Parathyroid adenoma (tissue), 2 donors: ENCODE data around the gene APEH.

Experiments
- H2AFZ ChIP-seq: fragments of 300-600 bp; sonication (generic); one replicate; pipeline ENCODE4 v1.7.0; 2017; ENCODE audit warnings: antibody characterized with exemption, mild to moderate bottlenecking
- H3K27ac ChIP-seq: fragments of 300-600 bp; sonication (generic); one replicate; pipeline ENCODE4 v1.7.0; 2017
- H3K27me3 ChIP-seq: fragments of 300-600 bp; sonication (generic); one replicate; pipeline ENCODE4 v1.7.0; 2017; ENCODE audit warnings: low read length; ENCODE audit not compliant: control insufficient read depth, insufficient read depth
- H3K36me3 ChIP-seq: fragments of 300-600 bp; sonication (generic); one replicate; pipeline ENCODE4 v1.7.0; 2017; ENCODE audit warnings: low read length; ENCODE audit not compliant: control insufficient read depth, insufficient read depth
- H3K4me1 ChIP-seq: fragments of 300-600 bp; sonication (generic); one replicate; pipeline ENCODE4 v1.7.0; 2017; ENCODE audit warnings: control low read depth
- H3K4me2 ChIP-seq: fragments of 300-600 bp; sonication (generic); one replicate; pipeline ENCODE4 v1.7.0; 2017; ENCODE audit warnings: low read length
- H3K4me3 ChIP-seq: fragments of 300-600 bp; sonication (generic); one replicate; pipeline ENCODE4 v1.7.0; 2017; ENCODE audit warnings: low read depth, low read length
- H3K79me2 ChIP-seq: fragments of 300-600 bp; sonication (generic); one replicate; pipeline ENCODE4 v1.7.0; 2017; ENCODE audit warnings: control low read depth
- H3K9ac ChIP-seq: fragments of 300-600 bp; sonication (generic); one replicate; pipeline ENCODE4 v1.7.0; 2017; ENCODE audit warnings: mild to moderate bottlenecking
- H3K9me3 ChIP-seq: fragments of 300-600 bp; sonication (generic); one replicate; pipeline ENCODE4 v1.7.0; 2017; ENCODE audit warnings: low read length; ENCODE audit not compliant: control insufficient read depth
- CTCF ChIP-seq: fragments of 300-600 bp; sonication (generic); IDR thresholded peaks from one replicate; pipeline ENCODE4 v1.7.0; 2017; ENCODE audit warnings: antibody characterized with exemption, mild to moderate bottlenecking
- donor health status: primary hyperparathyroidism.

APEH gene

GRCh38 chr3:49648354-49649019 lies 25.7 kb upstream of the APEH start:
- H3K4me1 ChIP-seq: peaks cover 7% of the 10 kb centered on the region
- H2AFZ ChIP-seq: no peak overlapping the region
- H3K27ac ChIP-seq: no peak overlapping the region
- no peak overlapping the region for H3K4me3 ChIP-seq
- no peak overlapping the region for H3K4me2 ChIP-seq
- H3K27me3 ChIP-seq: no peaks in the 10 kb centered on the region
- no peaks in the 10 kb centered on the region for H3K36me3 ChIP-seq
- no peak for TF ChIP-seq CTCF
- H3K9ac ChIP-seq: no peak overlapping the region
- H3K79me2 ChIP-seq: no peaks in the 10 kb centered on the region
- no peaks in the 10 kb centered on the region for H3K9me3 ChIP-seq

GRCh38 chr3:49649576-49649975 lies 24.6 kb upstream of the APEH start:
- no peak overlapping the region for H3K9ac ChIP-seq
- no peaks in the 10 kb centered on the region for H3K79me2 ChIP-seq
- H3K36me3 ChIP-seq: no peaks in the 10 kb centered on the region

GRCh38 chr3:49650177-49650576 lies 24.0 kb upstream of the APEH start:
- TF ChIP-seq CTCF: no peak
- Histone ChIP-seq H3K27ac (no peak overlapping the region), H3K27me3 (no peaks in the 10 kb centered on the region), H3K36me3 (no peaks in the 10 kb centered on the region), H3K4me3 (no peak overlapping the region), H3K4me1 (peaks cover 7% of the 10 kb centered on the region), H3K9ac (no peak overlapping the region), H3K79me2 (no peaks in the 10 kb centered on the region), H3K4me2 (no peak overlapping the region), H2AFZ (no peak overlapping the region), H3K9me3 (no peaks in the 10 kb centered on the region)

More at GRCh38 chr3:49649576-49649975, 24.6 kb upstream of the APEH start:
- no peaks in the 10 kb centered on the region for H3K9me3 ChIP-seq
- no peak overlapping the region for H3K27ac ChIP-seq
- H3K27me3 ChIP-seq: no peaks in the 10 kb centered on the region
- no peak for TF ChIP-seq CTCF
- no peak overlapping the region for H2AFZ ChIP-seq
- H3K4me1 ChIP-seq: peaks cover 7% of the 10 kb centered on the region
- no peak overlapping the region for H3K4me2 ChIP-seq
- no peak overlapping the region for H3K4me3 ChIP-seq

GRCh38 chr3:49650637-49651036 lies 23.5 kb upstream of the APEH start:
- Histone ChIP-seq H3K27me3 (no peaks in the 10 kb centered on the region), H3K79me2 (no peaks in the 10 kb centered on the region), H3K9ac (no peak overlapping the region), H3K4me3 (no peak overlapping the region), H3K4me2 (no peak overlapping the region), H3K27ac (no peak overlapping the region), H3K4me1 (peaks cover 7% of the 10 kb centered on the region), H3K36me3 (no peaks in the 10 kb centered on the region), H2AFZ (no peak overlapping the region), H3K9me3 (no peaks in the 10 kb centered on the region)
- no peak for TF ChIP-seq CTCF
